ENCODE data around the gene GMDS.

GRCh38 chr6:1775441-1775840 lies 470.0 kb downstream of the GMDS start:
- TF ChIP-seq CTCF (IDR thresholded peaks at IDR 0.05) (no peak), POLR2AphosphoS5 (IDR thresholded peaks at IDR 0.05; ENCODE audit: insufficient read depth in 1 of 2, low read depth in 1 of 2) (no peak)

All from vagina (tissue), 2 donors.